Lung (tissue), 12 donors: ENCODE data around the gene ZNF888. TPM values are rescaled to one million over a fixed set of nuclear protein-coding genes. Genes with fewer than 3 reads are reported as not detected.

Experiments used
- ATAC-seq: fragments of 200-7000 bp; cut with Tn5 transposase; one replicate; pipeline ENCODE4 v1.9.1; 2020; ENCODE audit warnings: moderate number of reproducible peaks; ENCODE audit not compliant: insufficient read depth, low FRiP score
- DNase-seq, 3 donors: peaks; one replicate each; pipeline ENCODE4 v3.0.0-alpha.2; 2013 to 2017
- H3K27ac ChIP-seq, 2 donors: one replicate each; pipeline ENCODE4 v1.5.1; 2013; ENCODE audit warnings: mild to moderate bottlenecking in 2 of 2, moderate library complexity in 2 of 2, control low read depth in 1 of 2, inconsistent platforms in 1 of 2, low read depth in 1 of 2, low read length in 1 of 2
- H3K27me3 ChIP-seq, 3 donors: one replicate each; pipeline ENCODE4 v1.5.1; 2013; ENCODE audit warnings: low read length in 2 of 3; ENCODE audit not compliant: control insufficient read depth in 3 of 3, insufficient read depth in 3 of 3
- H3K36me3 ChIP-seq, 4 donors: one replicate each; pipeline ENCODE4 v1.5.1; 2013; ENCODE audit warnings: low read length in 4 of 4, mild to moderate bottlenecking in 1 of 4, moderate library complexity in 1 of 4; ENCODE audit not compliant: control insufficient read depth in 4 of 4, insufficient read depth in 4 of 4
- H3K4me1 ChIP-seq, 5 donors: one replicate each; pipeline ENCODE4 v1.5.1; 2013; ENCODE audit warnings: low read length in 5 of 5, mild to moderate bottlenecking in 2 of 5, moderate library complexity in 1 of 5; ENCODE audit not compliant: control insufficient read depth in 5 of 5, insufficient read depth in 5 of 5
- H3K4me3 ChIP-seq: one replicate; pipeline ENCODE4 v1.5.1; 2013; ENCODE audit warnings: mild to moderate bottlenecking, control low read depth, moderate library complexity
- H3K9ac ChIP-seq, 2 donors: one replicate each; pipeline ENCODE4 v1.5.1; 2013; ENCODE audit warnings: low read length in 2 of 2, control low read depth in 1 of 2; ENCODE audit not compliant: insufficient read depth in 1 of 2
- H3K9me3 ChIP-seq, 4 donors: one replicate each; pipeline ENCODE4 v1.5.1; 2013; ENCODE audit warnings: low read length in 3 of 4, mild to moderate bottlenecking in 1 of 4, moderate library complexity in 1 of 4; ENCODE audit not compliant: control insufficient read depth in 4 of 4, insufficient read depth in 3 of 4
- CTCF ChIP-seq: IDR thresholded peaks from 2 replicates; pipeline ENCODE4 v1.5.1; 2012; ENCODE audit warnings: mild to moderate bottlenecking; ENCODE audit errors: control extremely low read depth, extremely low read depth
- WGBS, 2 donors: extraction: QIAGEN DNeasy Blood & Tissue Kit; methylation state at CpG; one replicate each; pipeline ENCODE4 v1.1.7; 2013; 5-methylcytosine and 5-hydroxymethylcytosine counted together
- polyA plus RNA-seq, 2 donors: library from polyadenylated mRNA; stranded (reverse); fragments of 200-250 nt; gene quantifications; one replicate each; pipeline ENCODE4 v1.2.1, GENCODE V29; 2013
- total RNA-seq, 2 donors: library from RNA; depleted of rRNA in 1 of 2; stranded (reverse); fragments of >200 nt in 1 of 2; gene quantifications; one replicate each; pipeline ENCODE4 v1.2.1, GENCODE V29; 2014 to 2021
- donor health status: control.
- donor health status: control.
- donor health status: Bipolar disorder and iron deficiency.
- donor health status: healthy.
- donor health status: DM: yes; HTN: yes; CAD: no.

Gene ZNF888
- total and polyA plus RNA-seq, 4 donors, result 2.2 to 18.9 (median 5.7) TPM

DNA sequence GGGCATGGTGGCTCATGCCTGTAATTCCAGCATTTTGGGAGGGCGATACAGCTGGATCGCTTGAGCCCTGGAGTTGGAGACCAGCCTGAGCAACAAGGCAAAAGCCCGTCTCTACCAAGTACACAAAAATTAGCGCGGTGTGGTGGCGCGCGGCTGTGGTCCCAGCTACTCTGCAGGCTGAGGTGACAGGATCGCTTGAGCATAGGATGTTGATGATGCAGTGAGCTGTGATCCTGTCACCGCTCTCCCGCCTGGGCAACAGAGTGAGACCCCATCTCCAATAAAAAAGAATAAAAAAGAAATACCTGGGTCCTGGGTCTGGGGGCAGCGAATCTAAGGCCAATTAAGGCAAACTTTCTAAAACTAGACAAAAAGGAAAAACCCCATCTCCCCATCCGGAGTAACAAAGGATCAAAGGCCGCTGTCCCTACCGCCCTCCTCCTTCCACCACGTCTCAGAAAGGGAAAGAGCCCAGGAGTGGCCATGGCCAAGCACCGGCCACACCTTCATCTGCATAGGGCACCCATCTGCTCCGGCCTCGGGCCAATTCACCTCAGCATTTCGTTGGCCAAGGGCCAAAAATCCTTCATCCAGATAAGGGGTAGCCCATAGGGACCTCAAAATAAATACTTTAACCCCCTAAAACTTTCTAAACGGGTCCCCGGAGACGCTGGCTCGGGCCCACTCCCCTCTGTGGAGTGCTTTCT lies 26.6 kb downstream of the ZNF888 start:
- H3K27me3 ChIP-seq, result no peaks in the 10 kb centered on the region
- 39 to 41% methylated on average over 24 of the region's 24 CpGs for WGBS, 2 donors
- TF ChIP-seq CTCF, result no peak
- H3K36me3 ChIP-seq, result peaks cover 0 to 5% (median 2%) of the 10 kb centered on the region in 4 donors
- DNase-seq (peak; percentile 13 to 38 (median 22)), ATAC-seq (peak; percentile 36)
- H3K4me3 ChIP-seq, result peak overlapping the region; percentile 74
- H3K4me1 ChIP-seq, result peaks cover 0 to 8% (median 3%) of the 10 kb centered on the region in 5 donors
- peak overlapping the region; percentile 90 to 92 for H3K27ac ChIP-seq
- H3K9me3 ChIP-seq, result peaks cover 0 to 2% (median 0%) of the 10 kb centered on the region in 4 donors
- H3K9ac ChIP-seq, result peak overlapping the region; percentile 50 to 74

DNA sequence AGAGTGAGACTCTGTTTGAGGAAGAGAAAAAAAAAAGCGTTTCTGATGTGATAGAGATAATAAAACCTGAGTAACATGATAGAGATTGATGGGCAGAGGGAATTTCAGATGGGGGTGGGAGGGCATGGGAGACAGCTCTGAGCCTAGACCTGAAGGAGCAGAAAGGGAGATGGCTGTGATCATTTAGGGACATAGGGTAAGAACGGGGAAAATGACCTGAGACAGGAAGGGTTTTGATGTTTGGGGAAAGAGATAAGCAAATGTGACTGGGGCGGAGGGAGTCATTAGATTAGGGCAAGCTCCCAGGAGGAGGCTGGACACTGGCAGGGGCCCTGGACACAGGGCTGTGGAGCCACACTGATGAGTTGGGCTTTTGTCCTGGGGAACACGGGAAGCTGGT lies 31.9 kb downstream of the ZNF888 start:
- Histone ChIP-seq H3K4me3 (no peak overlapping the region), H3K27ac (no peak overlapping the region), H3K36me3 (peaks cover 2 to 18% (median 10%) of the 10 kb centered on the region in 4 donors), H3K9me3 (peaks cover 0 to 4% (median 0%) of the 10 kb centered on the region in 4 donors), H3K9ac (no peak overlapping the region), H3K4me1 (peaks cover 0 to 4% (median 0%) of the 10 kb centered on the region in 5 donors), H3K27me3 (no peaks in the 10 kb centered on the region)
- WGBS, 2 donors, result 47 to 50% methylated on average over 4 of the region's 4 CpGs
- no peak for TF ChIP-seq CTCF
- no peak for DNase-seq
- ATAC-seq, result no peak

- TF ChIP-seq CTCF, result no peak
- no peak for DNase-seq
- no peaks in the 10 kb centered on the region for H3K4me1 ChIP-seq
- H3K27me3 ChIP-seq, result no peaks in the 10 kb centered on the region
- no peak overlapping the region for H3K27ac ChIP-seq
- peaks cover 0 to 10% (median 0%) of the 10 kb centered on the region in 4 donors for H3K9me3 ChIP-seq
- H3K4me3 ChIP-seq, result no peak overlapping the region
- 92 to 93% methylated on average over 4 of the region's 4 CpGs for WGBS, 2 donors
- no peak overlapping the region for H3K9ac ChIP-seq
- peaks cover 8 to 24% (median 14%) of the 10 kb centered on the region in 4 donors for H3K36me3 ChIP-seq
- ATAC-seq, result no peak
Measured at GRCh38 chr19:52889931-52890330, 33.3 kb downstream of the ZNF888 start.

DNA sequence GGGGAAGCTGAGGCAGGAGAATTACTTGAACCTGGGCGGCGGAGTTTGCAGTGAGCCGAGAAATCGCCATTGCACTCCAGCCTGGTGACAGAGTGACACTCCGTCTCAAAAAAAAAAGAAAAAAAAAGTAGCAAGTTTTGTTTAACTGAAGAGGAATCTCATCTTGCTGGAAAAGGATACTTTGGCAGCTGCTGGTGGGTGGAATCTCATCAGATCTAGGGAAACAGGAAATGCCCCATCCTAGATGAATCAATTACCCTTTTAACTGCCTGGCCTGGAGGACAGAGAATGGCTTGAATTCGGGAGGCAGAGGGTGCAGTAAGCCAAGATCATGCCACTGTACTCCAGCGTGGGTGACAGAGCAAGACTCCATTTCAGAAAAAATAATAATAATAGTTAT lies 34.2 kb downstream of the ZNF888 start:
- DNase-seq (no peak), ATAC-seq (no peak)
- Histone ChIP-seq H3K4me1 (no peaks in the 10 kb centered on the region), H3K27me3 (no peaks in the 10 kb centered on the region), H3K27ac (no peak overlapping the region), H3K36me3 (peaks cover 15 to 27% (median 20%) of the 10 kb centered on the region in 4 donors), H3K9me3 (peaks cover 0 to 15% (median 0%) of the 10 kb centered on the region in 4 donors), H3K9ac (no peak overlapping the region), H3K4me3 (no peak overlapping the region)
- 89 to 90% methylated on average over 7 of the region's 7 CpGs for WGBS, 2 donors
- no peak for TF ChIP-seq CTCF
